GM21786 (cell line): ENCODE data around the gene TJAP1.
"Not testable (repeated sequence)": the region's sequence is repeated elsewhere in the genome, so short reads cannot be mapped to it uniquely, and the experiment has no call there.

Experiments used
- ATAC-seq: cut with Tn5 transposase; IDR thresholded peaks from one replicate; pipeline ENCODE4 v1.9.1; 2021; ENCODE audit not compliant: unreplicated experiment

TJAP1 gene

GRCh38 chr6:43481075-43481474, 3.7 kb downstream of the TJAP1 start:
- ATAC-seq = no peak

- ATAC-seq = no peak
Measured at GRCh38 chr6:43481591-43482236, 4.3 kb downstream of the TJAP1 start.

- no peak for ATAC-seq
Measured at GRCh38 chr6:43488667-43489276, 11.4 kb downstream of the TJAP1 start.

- no peak for ATAC-seq
Measured at GRCh38 chr6:43489277-43490072, 12.1 kb downstream of the TJAP1 start.

- no peak for ATAC-seq
Measured at GRCh38 chr6:43490523-43490939, 13.2 kb downstream of the TJAP1 start.

GRCh38 chr6:43491750-43492661, 14.6 kb downstream of the TJAP1 start:
- no peak for ATAC-seq

- no peak for ATAC-seq
Measured at GRCh38 chr6:43492673-43493072, 15.3 kb downstream of the TJAP1 start.

GRCh38 chr6:43493230-43493629, 15.9 kb downstream of the TJAP1 start:
- ATAC-seq = no peak

GRCh38 chr6:43493833-43494232, 16.5 kb downstream of the TJAP1 start:
- no peak for ATAC-seq

- no peak for ATAC-seq
Measured at GRCh38 chr6:43494321-43494720, 17.0 kb downstream of the TJAP1 start.

- ATAC-seq = no peak
Measured at GRCh38 chr6:43494766-43495165, 17.4 kb downstream of the TJAP1 start.

GRCh38 chr6:43495409-43495941, 18.1 kb downstream of the TJAP1 start:
- ATAC-seq = no peak

GRCh38 chr6:43496370-43497128, 19.2 kb downstream of the TJAP1 start:
- no peak for ATAC-seq

GRCh38 chr6:43497129-43497396, 19.7 kb downstream of the TJAP1 start:
- ATAC-seq = no peak

- ATAC-seq = no peak
Measured at GRCh38 chr6:43497689-43498088, 20.3 kb downstream of the TJAP1 start.

GRCh38 chr6:43498291-43498690, 20.9 kb downstream of the TJAP1 start:
- not testable (repeated sequence) for ATAC-seq

- ATAC-seq = no peak
Measured at GRCh38 chr6:43499028-43499815, 21.9 kb downstream of the TJAP1 start.

GRCh38 chr6:43500921-43501320, 23.6 kb downstream of the TJAP1 start:
- ATAC-seq = no peak

GRCh38 chr6:43502666-43503065, 25.3 kb downstream of the TJAP1 start:
- ATAC-seq = no peak

- no peak for ATAC-seq
Measured at GRCh38 chr6:43503443-43503842, 26.1 kb downstream of the TJAP1 start.
